Measurements from ENCODE around the gene SCYL2. TPM values are rescaled to one million over a fixed set of nuclear protein-coding genes. Genes with fewer than 3 reads are reported as not detected.

SCYL2 gene
- total and polyA plus RNA-seq, 4 donors = 10.0 to 32.5 (median 18.9) TPM

- no peak for TF ChIP-seq GABPA (IDR thresholded peaks at IDR 0.05 in 1 of 2, conservative IDR thresholded peaks at IDR 0.05 in 1 of 2)
- no peak for TF ChIP-seq TAF1 (conservative IDR thresholded peaks at IDR 0.05)
- no peak for TF ChIP-seq CTCF (IDR thresholded peaks at IDR 0.05; ENCODE audit: low read depth, low read length, missing input control)
- TF ChIP-seq MAX (IDR thresholded peaks at IDR 0.05) = no peak
- no peak for TF ChIP-seq RXRA (IDR thresholded peaks at IDR 0.05)
- TF ChIP-seq SP1 (IDR thresholded peaks at IDR 0.05) = no peak
- no peak for TF ChIP-seq YY1 (IDR thresholded peaks at IDR 0.05)
- no peak for TF ChIP-seq FOXA2 (IDR thresholded peaks at IDR 0.05)
- no peak for TF ChIP-seq ZBTB33 (IDR thresholded peaks at IDR 0.05)
- TF ChIP-seq HNF4G (IDR thresholded peaks at IDR 0.05) = no peak
- no peak for TF ChIP-seq HNF4A (conservative IDR thresholded peaks at IDR 0.05)
- TF ChIP-seq REST (IDR thresholded peaks at IDR 0.05) = no peak
- no peak for TF ChIP-seq NR2F2 (IDR thresholded peaks at IDR 0.05)
- TF ChIP-seq JUND (IDR thresholded peaks at IDR 0.05) = no peak
- no peaks in the 10 kb centered on the region for H3K36me3 ChIP-seq (ENCODE audit: control insufficient read depth in 4 of 4, insufficient read depth in 3 of 4, low read depth in 1 of 4, low read length in 3 of 4)
- 89% methylated on average over 4 of the region's 4 CpGs for WGBS
These were observed 97.3 kb downstream of the SCYL2 start for GRCh38 chr12:100364324-100364723.

GRCh38 chr12:100365411-100365810 lies 98.4 kb downstream of the SCYL2 start:
- Histone ChIP-seq H3K4me1 (ENCODE audit: control insufficient read depth in 4 of 4, insufficient read depth in 4 of 4, low read length in 3 of 4) (no peaks in the 10 kb centered on the region), H3K27me3 (ENCODE audit: control insufficient read depth in 4 of 4, insufficient read depth in 4 of 4, low read length in 3 of 4) (no peaks in the 10 kb centered on the region), H3K27ac (ENCODE audit: low read depth in 1 of 2, low read length in 2 of 2) (no peak overlapping the region), H3K9ac (ENCODE audit: low read depth in 1 of 2, low read length in 2 of 2) (no peak overlapping the region), H3K4me3 (ENCODE audit: low read depth in 1 of 3, low read length in 3 of 3) (no peak overlapping the region), H3K9me3 (ENCODE audit: control insufficient read depth in 4 of 4, low read length in 3 of 4) (no peaks in the 10 kb centered on the region), H3K36me3 (ENCODE audit: control insufficient read depth in 4 of 4, insufficient read depth in 3 of 4, low read depth in 1 of 4, low read length in 3 of 4) (no peaks in the 10 kb centered on the region)
- 69% methylated on average over 2 of the region's 2 CpGs for WGBS
- DNase-seq (ENCODE audit: low spot score) = no peak
- TF ChIP-seq FOXA1 (IDR thresholded peaks at IDR 0.05) (no peak), NR2F2 (IDR thresholded peaks at IDR 0.05) (no peak), ATF3 (IDR thresholded peaks at IDR 0.05) (no peak), HNF4A (conservative IDR thresholded peaks at IDR 0.05) (no peak), ZBTB33 (IDR thresholded peaks at IDR 0.05) (no peak), JUND (IDR thresholded peaks at IDR 0.05) (no peak), HNF4G (IDR thresholded peaks at IDR 0.05) (no peak), FOXA2 (IDR thresholded peaks at IDR 0.05) (no peak), TAF1 (conservative IDR thresholded peaks at IDR 0.05) (no peak), RXRA (IDR thresholded peaks at IDR 0.05) (no peak), SP1 (IDR thresholded peaks at IDR 0.05) (no peak), GABPA (IDR thresholded peaks at IDR 0.05 in 1 of 2, conservative IDR thresholded peaks at IDR 0.05 in 1 of 2) (no peak), REST (IDR thresholded peaks at IDR 0.05) (no peak), RAD21 (IDR thresholded peaks at IDR 0.05) (no peak), EGR1 (IDR thresholded peaks at IDR 0.05; ENCODE audit: low read depth in 2 of 2) (no peak), MAX (IDR thresholded peaks at IDR 0.05) (no peak)

More at GRCh38 chr12:100364324-100364723, 97.3 kb downstream of the SCYL2 start:
- Histone ChIP-seq H3K9me3 (ENCODE audit: control insufficient read depth in 4 of 4, low read length in 3 of 4) (no peaks in the 10 kb centered on the region), H3K27me3 (ENCODE audit: control insufficient read depth in 4 of 4, insufficient read depth in 4 of 4, low read length in 3 of 4) (no peaks in the 10 kb centered on the region), H3K9ac (ENCODE audit: low read depth in 1 of 2, low read length in 2 of 2) (no peak overlapping the region), H3K27ac (ENCODE audit: low read depth in 1 of 2, low read length in 2 of 2) (no peak overlapping the region), H3K4me3 (ENCODE audit: low read depth in 1 of 3, low read length in 3 of 3) (no peak overlapping the region), H3K4me1 (ENCODE audit: control insufficient read depth in 4 of 4, insufficient read depth in 4 of 4, low read length in 3 of 4) (peaks cover 0 to 3% (median 3%) of the 10 kb centered on the region in 4 donors)
- no peak for DNase-seq (ENCODE audit: low spot score)

Data from liver (tissue), 9 donors.